Tibial artery (tissue), 4 donors: ENCODE results near the gene FAM3B.

Experiments
- DNase-seq, 2 donors: peaks; one replicate each; pipeline ENCODE4 v3.0.0-alpha.2; 2019
- H3K27ac ChIP-seq, 2 donors: fragments of 200-600 bp; sonication (generic) in 1 of 2; 1 replicate in 1 of 2; 2 replicates in 1 of 2; pipeline ENCODE4 v1.5.1; 2018 to 2019; ENCODE audit warnings: mild to moderate bottlenecking in 1 of 2
- H3K27me3 ChIP-seq, 2 donors: fragments of 200-600 bp; sonication (generic) in 1 of 2; one replicate each; pipeline versions ENCODE4 v1.5.1 to v1.6.0; 2016 to 2019
- H3K36me3 ChIP-seq, 3 donors: fragments of 200-600 bp; sonication (generic) in 2 of 3; one replicate each; pipeline ENCODE4 v1.5.1; 2016 to 2019; ENCODE audit warnings: mild to moderate bottlenecking in 2 of 3
- H3K4me1 ChIP-seq, 4 donors: fragments of 200-600 bp; sonication (generic) in 2 of 4; 1 replicate in 3 of 4; 2 replicates in 1 of 4; pipeline ENCODE4 v1.5.1; 2016 to 2019
- H3K4me3 ChIP-seq, 2 donors: fragments of 200-600 bp; sonication (generic) in 1 of 2; 1 replicate in 1 of 2; 2 replicates in 1 of 2; pipeline ENCODE4 v1.5.1; 2018 to 2019; ENCODE audit warnings: mild to moderate bottlenecking in 2 of 2
- H3K9me3 ChIP-seq, 3 donors: fragments of 200-600 bp; sonication (generic) in 1 of 3; one replicate each; pipeline ENCODE4 v1.5.1; 2016 to 2019
- CTCF ChIP-seq, 2 experiments: fragments of 200-600 bp in 1 of 2; fragments of 450-650 bp in 1 of 2; IDR thresholded peaks; one replicate each; pipeline ENCODE4 v1.5.1; 2017 to 2019; ENCODE audit warnings: antibody characterized with exemption in 2 of 2, mild to moderate bottlenecking in 1 of 2, moderate library complexity in 1 of 2
- intact Hi-C: fragments of 100-400 bp; cut with DNase I; formaldehyde crosslinking; loops from one replicate; pipeline ENCODE4 v1.15.0; 2023; ENCODE audit warnings: low total_unique reads

Gene FAM3B

GRCh38 chr21:41342035-41342434 lies 25.4 kb downstream of the FAM3B start:
- no peak overlapping the region for H3K27ac ChIP-seq
- no peaks in the 10 kb centered on the region for H3K27me3 ChIP-seq
- H3K36me3 ChIP-seq = no peaks in the 10 kb centered on the region
- H3K4me1 ChIP-seq = no peaks in the 10 kb centered on the region
- no peak overlapping the region for H3K4me3 ChIP-seq
- intact Hi-C loops = no loop called here
- H3K9me3 ChIP-seq = peaks cover 0 to 6% (median 0%) of the 10 kb centered on the region in 3 donors
- no peak for DNase-seq
- TF ChIP-seq CTCF (IDR thresholded peaks at IDR 0.05) = no peak

GRCh38 chr21:41344146-41344545 lies 27.5 kb downstream of the FAM3B start:
- Histone ChIP-seq H3K9me3 (peaks cover 0 to 6% (median 0%) of the 10 kb centered on the region in 3 donors), H3K4me3 (no peak overlapping the region), H3K4me1 (no peaks in the 10 kb centered on the region), H3K27me3 (no peaks in the 10 kb centered on the region), H3K27ac (no peak overlapping the region), H3K36me3 (no peaks in the 10 kb centered on the region)
- TF ChIP-seq CTCF (IDR thresholded peaks at IDR 0.05) = no peak
- no peak for DNase-seq
- intact Hi-C loops = no loop called here

GRCh38 chr21:41345356-41345755 lies 28.8 kb downstream of the FAM3B start:
- H3K27ac ChIP-seq = no peak overlapping the region
- DNase-seq = no peak
- no peaks in the 10 kb centered on the region for H3K4me1 ChIP-seq
- no peak for TF ChIP-seq CTCF (IDR thresholded peaks at IDR 0.05)
- H3K36me3 ChIP-seq = no peaks in the 10 kb centered on the region
- H3K9me3 ChIP-seq = peaks cover 0 to 6% (median 0%) of the 10 kb centered on the region in 3 donors
- no peak overlapping the region for H3K4me3 ChIP-seq
- intact Hi-C loops = no loop called here
- no peaks in the 10 kb centered on the region for H3K27me3 ChIP-seq

GRCh38 chr21:41345934-41346685 lies 29.5 kb downstream of the FAM3B start:
- Histone ChIP-seq H3K27ac (no peak overlapping the region), H3K27me3 (no peaks in the 10 kb centered on the region), H3K4me1 (no peaks in the 10 kb centered on the region), H3K4me3 (no peak overlapping the region), H3K36me3 (no peaks in the 10 kb centered on the region), H3K9me3 (peaks cover 0 to 6% (median 0%) of the 10 kb centered on the region in 3 donors)
- no peak for DNase-seq
- intact Hi-C loops = no loop called here
- no peak for TF ChIP-seq CTCF (IDR thresholded peaks at IDR 0.05)

GRCh38 chr21:41346758-41347157 lies 30.2 kb downstream of the FAM3B start:
- H3K4me3 ChIP-seq = no peak overlapping the region
- DNase-seq = no peak
- H3K27ac ChIP-seq = no peak overlapping the region
- intact Hi-C loops = no loop called here
- H3K9me3 ChIP-seq = peaks cover 0 to 3% (median 0%) of the 10 kb centered on the region in 3 donors
- H3K27me3 ChIP-seq = peaks cover 0 to under 1% of the 10 kb centered on the region in 2 donors
- H3K4me1 ChIP-seq = no peaks in the 10 kb centered on the region
- no peak for TF ChIP-seq CTCF (IDR thresholded peaks at IDR 0.05)
- H3K36me3 ChIP-seq = no peaks in the 10 kb centered on the region
